ENCODE results near the gene PEAK3. TPM values are rescaled to one million over a fixed set of nuclear protein-coding genes. Genes with fewer than 3 reads are reported as not detected.

The PEAK3 gene
- total RNA-seq, 4 donors from 2014 or later = 0.30 to 0.97 (median 0.76) TPM

GRCh38 chr19:2311093-2311492 lies 29.1 kb upstream of the PEAK3 start:
- TF ChIP-seq POLR2A (IDR thresholded peaks at IDR 0.05) = no peak
- no peak for TF ChIP-seq CTCF (IDR thresholded peaks at IDR 0.05)
- intact Hi-C loops (cut with DNase I; ENCODE audit: low total_unique reads) = no loop called here
- DNase-seq (ENCODE audit: low spot score in 2 of 2) = no peak
- no peak overlapping the region for H3K4me3 ChIP-seq (ENCODE audit: low read depth, poor library complexity, severe bottlenecking)
- WGBS, 2 donors = 92 to 97% methylated on average over 4 of the region's 4 CpGs

- no peak for DNase-seq (ENCODE audit: low spot score in 2 of 2)
- TF ChIP-seq POLR2A (IDR thresholded peaks at IDR 0.05) (no peak), CTCF (IDR thresholded peaks at IDR 0.05) (no peak)
- H3K4me3 ChIP-seq (ENCODE audit: low read depth, poor library complexity, severe bottlenecking) = no peak overlapping the region
- intact Hi-C loops (cut with DNase I; ENCODE audit: low total_unique reads) = no loop called here
- WGBS, 2 donors = 64 to 80% methylated on average over 11 to 16 of the region's 17 CpGs
Measured at GRCh38 chr19:2309734-2310362, 27.9 kb upstream of the PEAK3 start.

GRCh38 chr19:2308114-2308556 lies 26.2 kb upstream of the PEAK3 start, which contains the start of gene LINGO3:
TSS of gene LINGO3 (minus strand) at chr19:2308154. CDS start at chr19:2291776, 16,378 bp downstream.
- WGBS, 2 donors = 9 to 52% methylated on average over 3 to 58 of the region's 63 CpGs
- no peak within 1 kb of the TSS for H3K4me3 ChIP-seq (ENCODE audit: low read depth, poor library complexity, severe bottlenecking)
- intact Hi-C loops (cut with DNase I; ENCODE audit: low total_unique reads) = no loop called here
- DNase-seq (ENCODE audit: low spot score in 2 of 2) = no peak
- TF ChIP-seq CTCF (IDR thresholded peaks at IDR 0.05) (no peak), POLR2A (IDR thresholded peaks at IDR 0.05) (no peak)

GRCh38 chr19:2307518-2308012 lies 25.6 kb upstream of the PEAK3 start:
- intact Hi-C loops (cut with DNase I; ENCODE audit: low total_unique reads) = no loop called here
- no peak for DNase-seq (ENCODE audit: low spot score in 2 of 2)
- no peak overlapping the region for H3K4me3 ChIP-seq (ENCODE audit: low read depth, poor library complexity, severe bottlenecking)
- TF ChIP-seq POLR2A (IDR thresholded peaks at IDR 0.05) (no peak), CTCF (IDR thresholded peaks at IDR 0.05) (no peak)
- WGBS, 2 donors = 20 to 26% methylated on average over 20 to 30 of the region's 33 CpGs

GRCh38 chr19:2306971-2307370 lies 25.0 kb upstream of the PEAK3 start:
- 66 to 71% methylated on average over 17 of the region's 17 CpGs for WGBS, 2 donors
- no peak overlapping the region for H3K4me3 ChIP-seq (ENCODE audit: low read depth, poor library complexity, severe bottlenecking)
- no peak for DNase-seq (ENCODE audit: low spot score in 2 of 2)
- intact Hi-C loops (cut with DNase I; ENCODE audit: low total_unique reads) = no loop called here
- TF ChIP-seq CTCF (IDR thresholded peaks at IDR 0.05) (no peak), POLR2A (IDR thresholded peaks at IDR 0.05) (no peak)

Measured in lower leg skin (tissue), 4 donors.